ENCODE results near the gene KLF2.

The KLF2 gene

DNA sequence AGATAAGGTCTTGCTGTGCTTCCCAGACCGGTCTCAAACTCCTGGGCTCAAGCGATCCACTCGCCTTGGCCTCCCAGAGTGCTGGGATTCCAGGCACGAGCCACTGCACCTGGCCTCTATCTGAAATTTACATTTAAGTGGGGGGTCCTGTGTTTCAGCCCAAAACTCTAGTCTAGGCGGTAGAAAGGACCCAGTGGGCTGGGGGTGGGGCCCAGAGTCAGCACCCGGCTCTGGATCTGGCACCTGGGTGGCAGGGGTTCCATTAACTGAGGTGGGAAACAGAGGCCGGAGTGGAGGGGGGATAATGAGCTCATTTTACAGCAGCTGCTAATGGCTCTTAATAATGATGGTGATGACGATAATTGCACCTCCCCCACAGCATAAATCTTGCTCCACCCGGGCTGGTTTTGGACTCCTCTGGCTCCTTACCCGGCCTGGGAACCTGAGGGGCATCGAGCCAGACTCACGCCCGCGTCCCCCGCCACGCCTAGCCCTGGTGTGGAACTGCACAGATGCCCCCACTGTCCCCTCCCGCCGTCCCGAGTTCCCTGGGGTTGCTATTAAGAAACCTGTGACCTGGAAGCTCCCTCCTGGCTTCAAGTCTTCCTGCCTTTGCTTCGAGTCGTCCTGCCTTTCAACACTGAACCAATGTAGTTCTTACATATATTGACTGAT is 17.8 kb upstream of the KLF2 start:
- in situ Hi-C loops (cut with MboI; ENCODE audit: low sequenced_read_pairs): no loop called here

DNA sequence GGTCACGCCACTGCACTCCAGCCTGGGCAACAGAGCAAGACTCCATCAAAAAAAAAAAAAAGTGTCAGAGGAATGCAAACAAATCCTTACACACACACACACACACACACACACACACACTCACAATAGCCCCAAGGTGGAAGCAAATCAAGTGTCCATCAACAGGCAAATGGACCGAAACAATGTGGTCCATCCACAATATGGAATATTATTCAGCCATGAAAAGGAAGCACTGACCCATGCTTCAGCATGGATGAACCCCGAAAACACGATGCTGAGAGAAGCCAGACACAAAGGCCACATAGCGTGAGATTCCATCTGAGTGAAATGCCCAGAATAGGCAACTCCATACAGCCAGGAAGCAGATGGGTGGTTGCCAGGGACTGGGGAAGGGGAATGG is 16.5 kb upstream of the KLF2 start:
- in situ Hi-C loops (cut with MboI; ENCODE audit: low sequenced_read_pairs): no loop called here

DNA sequence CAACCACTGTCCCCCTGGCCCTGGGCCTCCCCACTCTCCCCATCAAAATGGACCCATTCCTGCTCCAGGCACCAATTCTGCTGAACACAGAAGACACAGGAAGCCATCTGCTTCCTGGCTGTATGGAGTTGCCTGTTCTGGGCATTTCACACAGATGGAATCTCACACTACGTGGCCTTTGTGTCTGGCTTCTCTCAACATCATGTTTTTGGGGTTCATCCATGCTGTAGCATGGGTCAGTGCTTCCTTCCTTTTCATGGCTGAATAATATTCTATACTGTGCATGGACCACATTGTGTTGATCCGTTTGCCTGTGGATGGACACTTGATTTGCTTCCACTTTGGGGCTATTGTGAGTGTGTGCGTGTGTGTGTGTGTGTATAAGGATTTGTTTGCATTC is 15.0 kb upstream of the KLF2 start:
- in situ Hi-C loops (cut with MboI; ENCODE audit: low sequenced_read_pairs): no loop called here

GRCh38 chr19:16315825-16316505 is 8.7 kb upstream of the KLF2 start:
- in situ Hi-C loops (cut with MboI; ENCODE audit: low sequenced_read_pairs): no loop called here

- in situ Hi-C loops (cut with MboI; ENCODE audit: low sequenced_read_pairs): no loop called here
Observed at GRCh38 chr19:16316506-16316882, 8.1 kb upstream of the KLF2 start.

DNA sequence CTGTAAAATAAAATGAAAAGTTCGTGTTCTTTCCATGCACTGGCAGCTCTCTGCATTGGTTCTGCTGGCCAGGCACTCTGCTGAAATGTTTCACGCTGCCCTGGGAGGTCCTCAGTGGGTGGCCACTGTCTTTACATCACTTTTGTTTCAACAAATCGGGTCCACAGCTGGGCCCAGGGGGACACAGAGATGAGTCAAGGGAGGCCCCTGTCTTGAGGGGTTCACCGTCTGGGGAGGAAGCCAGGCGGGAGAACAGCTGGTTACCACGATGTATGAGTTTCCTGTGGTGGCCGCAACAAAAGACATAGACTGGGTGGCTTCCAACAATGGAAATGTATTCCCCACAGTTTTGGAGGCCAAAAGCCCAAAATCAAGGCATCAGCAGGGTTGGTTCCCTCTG is 5.1 kb upstream of the KLF2 start:
- in situ Hi-C loops (cut with MboI; ENCODE audit: low sequenced_read_pairs): no loop called here

- in situ Hi-C loops (cut with MboI; ENCODE audit: low sequenced_read_pairs): no loop called here
Observed at GRCh38 chr19:16320987-16321386, 3.6 kb upstream of the KLF2 start.

GRCh38 chr19:16325161-16325527 is 518 bp downstream of the KLF2 start:
- in situ Hi-C loops (cut with MboI; ENCODE audit: low sequenced_read_pairs): no loop called here

- in situ Hi-C loops (cut with MboI; ENCODE audit: low sequenced_read_pairs): no loop called here
Observed at GRCh38 chr19:16325641-16326400, 1.2 kb downstream of the KLF2 start.

- in situ Hi-C loops (cut with MboI; ENCODE audit: low sequenced_read_pairs): no loop called here
Observed at GRCh38 chr19:16326401-16327168, 2.0 kb downstream of the KLF2 start.

GRCh38 chr19:16327169-16327475 is 2.5 kb downstream of the KLF2 start:
- in situ Hi-C loops (cut with MboI; ENCODE audit: low sequenced_read_pairs): no loop called here

DNA sequence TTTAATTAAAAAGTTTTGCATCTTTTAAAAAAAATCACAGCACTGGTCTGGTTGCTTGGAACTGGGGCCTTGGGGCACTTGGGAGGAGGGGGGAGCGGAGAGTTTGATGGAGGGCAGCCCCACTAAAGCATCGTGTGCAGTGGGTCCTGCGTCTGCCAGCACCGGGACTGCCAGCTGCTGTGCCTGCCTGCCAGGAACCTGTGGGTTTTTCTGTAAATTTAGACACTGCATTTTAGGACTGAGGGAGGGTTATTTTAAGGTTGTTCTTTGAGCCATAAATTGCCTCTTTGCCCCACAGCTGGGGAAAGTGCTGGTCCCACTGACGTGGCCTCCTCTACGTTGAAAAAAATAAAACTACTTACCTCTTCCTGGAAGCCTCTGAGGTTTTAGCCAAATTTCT is 2.9 kb downstream of the KLF2 start:
- in situ Hi-C loops (cut with MboI; ENCODE audit: low sequenced_read_pairs): no loop called here

- in situ Hi-C loops (cut with MboI; ENCODE audit: low sequenced_read_pairs): no loop called here
Observed at GRCh38 chr19:16327911-16328823, 3.5 kb downstream of the KLF2 start.

- in situ Hi-C loops (cut with MboI; ENCODE audit: low sequenced_read_pairs): no loop called here
Observed at GRCh38 chr19:16328824-16329482, 4.3 kb downstream of the KLF2 start.

DNA sequence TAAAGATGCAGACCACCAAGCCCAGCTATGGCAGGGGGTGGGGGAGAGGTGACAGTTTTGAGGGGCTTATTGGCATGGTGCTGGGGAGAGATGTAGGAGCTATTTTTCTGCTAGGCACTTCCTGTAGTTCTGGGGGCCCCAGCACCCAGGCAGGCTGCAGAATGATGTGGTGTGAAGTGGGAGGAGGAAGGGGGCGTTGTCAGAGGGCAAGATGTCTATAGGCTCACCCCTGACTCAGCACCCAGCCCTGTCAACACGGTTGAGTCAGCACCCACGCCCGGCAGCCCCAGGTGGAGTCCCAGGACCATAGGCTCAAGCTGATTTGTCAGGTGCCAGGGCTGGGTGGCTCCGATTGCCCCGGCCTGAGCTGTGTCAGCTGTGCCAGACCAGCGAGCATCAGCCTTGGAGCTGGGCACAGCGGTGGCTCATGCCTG is 5.8 kb downstream of the KLF2 start:
- in situ Hi-C loops (cut with MboI; ENCODE audit: low sequenced_read_pairs): no loop called here

GRCh38 chr19:16330806-16331690 is 6.4 kb downstream of the KLF2 start:
- in situ Hi-C loops (cut with MboI; ENCODE audit: low sequenced_read_pairs): no loop called here

DNA sequence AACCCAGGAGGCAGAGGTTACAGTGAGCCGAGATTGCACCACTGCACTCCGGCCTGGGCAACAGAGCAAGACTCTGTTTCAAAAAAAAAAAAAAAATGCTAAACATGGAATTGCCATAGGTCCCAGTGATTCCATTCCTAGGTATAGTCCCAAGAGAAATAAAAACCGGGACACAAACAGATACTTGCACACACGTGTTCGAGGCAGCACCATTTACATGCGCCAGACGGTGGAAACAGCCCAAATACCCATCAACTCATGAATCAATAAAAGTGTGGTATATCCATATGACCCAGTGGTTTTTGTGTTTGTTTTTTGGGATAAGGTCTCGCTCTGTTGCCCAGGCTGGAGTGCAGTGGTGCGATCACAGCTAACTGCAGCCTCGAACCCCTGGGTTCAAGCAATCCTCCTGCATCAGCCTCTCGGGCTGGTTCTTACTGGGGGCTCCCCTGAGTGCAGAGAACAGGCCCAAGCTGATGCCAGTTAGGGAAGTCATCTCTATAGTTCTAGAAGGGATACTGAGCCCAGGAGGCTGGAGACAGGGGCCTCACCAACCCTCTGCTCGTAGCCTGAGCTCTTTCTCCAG is 8.5 kb downstream of the KLF2 start:
- in situ Hi-C loops (cut with MboI; ENCODE audit: low sequenced_read_pairs): no loop called here

DNA sequence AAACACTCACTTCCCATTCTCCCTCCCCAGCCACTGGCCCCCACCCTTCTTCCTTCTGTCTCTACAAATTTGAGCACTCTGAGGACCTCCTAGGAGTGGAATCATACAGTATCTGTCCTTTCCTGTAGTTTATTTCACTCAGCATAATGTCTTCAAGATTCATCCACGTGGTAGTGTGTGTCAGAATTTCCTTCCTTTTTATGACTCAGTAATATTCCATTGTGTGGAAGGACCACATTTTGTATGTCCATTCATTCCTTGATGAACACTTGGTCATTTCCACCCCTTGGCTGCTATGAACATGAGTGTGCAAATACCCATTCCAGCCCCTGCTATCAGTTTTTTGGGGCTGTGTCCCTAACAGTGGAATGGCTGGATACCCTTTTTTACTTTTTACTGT is 9.8 kb downstream of the KLF2 start:
- in situ Hi-C loops (cut with MboI; ENCODE audit: low sequenced_read_pairs): no loop called here

DNA sequence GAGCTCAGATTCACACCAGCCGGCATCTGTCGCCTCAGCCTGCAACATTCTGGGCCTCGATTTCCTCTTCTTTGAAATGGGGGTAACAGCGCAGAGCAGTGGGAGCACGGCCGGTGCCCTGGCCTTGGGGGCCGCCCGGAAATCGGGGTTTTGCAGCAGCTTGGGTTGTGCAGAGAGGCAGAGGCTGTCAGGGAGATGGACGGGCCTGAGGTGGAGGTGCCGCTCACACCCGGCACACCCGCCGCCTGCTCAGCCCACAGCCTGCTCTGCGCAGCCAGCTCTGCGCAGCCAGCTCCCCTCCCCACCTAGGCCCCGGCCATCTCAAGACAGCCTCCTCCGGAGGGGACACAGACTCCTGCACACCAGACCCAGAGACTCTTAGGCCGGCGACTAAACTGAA is 10.6 kb downstream of the KLF2 start:
- in situ Hi-C loops (cut with MboI; ENCODE audit: low sequenced_read_pairs): no loop called here
